OCI-LY1 (cell line): ENCODE data around the gene BRCA2.

Source experiments
- EZH2 ChIP-seq: fragments of 200-600 bp; sonication (generic), shearing (Covaris generic); IDR thresholded peaks from 2 replicates; pipeline ENCODE4 v1.8.0; 2017; ENCODE audit warnings: borderline replicate concordance, mixed run types, mild to moderate bottlenecking, antibody characterized with exemption, low read length, moderate library complexity, mixed read lengths
- TF ChIP-seq, protein P1 (sequence below): fragments of 200-600 bp; sonication (generic), shearing (Covaris generic); IDR thresholded peaks from 2 replicates; pipeline ENCODE4 v1.5.1; 2017; ENCODE audit warnings: mild to moderate bottlenecking, antibody characterized with exemption, low read length, moderate library complexity, mixed read lengths

DNA sequence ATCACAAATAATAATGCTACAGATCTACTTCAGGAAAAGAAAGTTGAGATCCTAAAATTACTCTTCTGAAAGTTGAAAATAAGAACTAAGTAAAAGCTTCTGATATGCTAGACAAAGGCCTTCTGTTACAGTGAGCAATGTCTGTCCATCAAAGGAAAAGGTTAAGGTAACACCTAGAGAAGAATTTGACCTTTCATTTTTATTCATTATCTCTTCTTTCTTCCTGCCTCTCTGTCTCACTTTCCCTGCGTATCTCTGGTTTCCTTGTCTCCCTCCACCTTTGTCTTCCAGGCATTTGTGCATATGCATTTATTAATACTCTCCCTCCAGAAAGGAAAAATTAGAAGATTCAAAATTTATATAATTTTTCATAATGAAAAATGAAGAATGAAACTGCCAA, 49.2 kb upstream of the BRCA2 start:
- TF ChIP-seq, protein P1, sequence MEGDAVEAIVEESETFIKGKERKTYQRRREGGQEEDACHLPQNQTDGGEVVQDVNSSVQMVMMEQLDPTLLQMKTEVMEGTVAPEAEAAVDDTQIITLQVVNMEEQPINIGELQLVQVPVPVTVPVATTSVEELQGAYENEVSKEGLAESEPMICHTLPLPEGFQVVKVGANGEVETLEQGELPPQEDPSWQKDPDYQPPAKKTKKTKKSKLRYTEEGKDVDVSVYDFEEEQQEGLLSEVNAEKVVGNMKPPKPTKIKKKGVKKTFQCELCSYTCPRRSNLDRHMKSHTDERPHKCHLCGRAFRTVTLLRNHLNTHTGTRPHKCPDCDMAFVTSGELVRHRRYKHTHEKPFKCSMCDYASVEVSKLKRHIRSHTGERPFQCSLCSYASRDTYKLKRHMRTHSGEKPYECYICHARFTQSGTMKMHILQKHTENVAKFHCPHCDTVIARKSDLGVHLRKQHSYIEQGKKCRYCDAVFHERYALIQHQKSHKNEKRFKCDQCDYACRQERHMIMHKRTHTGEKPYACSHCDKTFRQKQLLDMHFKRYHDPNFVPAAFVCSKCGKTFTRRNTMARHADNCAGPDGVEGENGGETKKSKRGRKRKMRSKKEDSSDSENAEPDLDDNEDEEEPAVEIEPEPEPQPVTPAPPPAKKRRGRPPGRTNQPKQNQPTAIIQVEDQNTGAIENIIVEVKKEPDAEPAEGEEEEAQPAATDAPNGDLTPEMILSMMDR: no peak
- no peak for TF ChIP-seq EZH2
